ENCODE measurements around the gene ZNF727. TPM values are rescaled to one million over a fixed set of nuclear protein-coding genes. Genes with fewer than 3 reads are reported as not detected.
"Not testable (repeated sequence)": the region's sequence is repeated elsewhere in the genome, so short reads cannot be mapped to it uniquely, and the experiment has no call there.

The ZNF727 gene
- polyA plus RNA-seq, 1 of the 3 experiments (the other 2 are of a cell fraction): not detected

GRCh38 chr7:64087501-64087900 is 42.3 kb downstream of the ZNF727 start:
- H3K79me2 ChIP-seq (ENCODE audit: insufficient read depth): no peaks in the 10 kb centered on the region
- H3K36me3 ChIP-seq (replicated peaks in 1 of 2; ENCODE audit: control insufficient read depth in 1 of 2, insufficient read depth in 2 of 2, low read length in 1 of 2): peaks cover 0 to 6% of the 10 kb centered on the region in 2 experiments
- no peak overlapping the region for H3K27ac ChIP-seq (ENCODE audit: low read depth in 2 of 2, low read length in 1 of 2)
- H2AFZ ChIP-seq (ENCODE audit: low read depth): no peak overlapping the region
- H3K27me3 ChIP-seq (ENCODE audit: insufficient read depth): no peaks in the 10 kb centered on the region
- TF ChIP-seq MEF2A (IDR thresholded peaks at IDR 0.05; ENCODE audit: borderline replicate concordance, low read depth) (no peak), SIN3A (IDR thresholded peaks at IDR 0.05; ENCODE audit: borderline replicate concordance, low read depth, low read length) (no peak), USF1 (IDR thresholded peaks at IDR 0.05; ENCODE audit: borderline replicate concordance, low read depth) (no peak), USF2 (IDR thresholded peaks at IDR 0.05; ENCODE audit: borderline replicate concordance, low read depth, low read length) (no peak), GABPA (IDR thresholded peaks at IDR 0.05; ENCODE audit: low read depth) (no peak), FOXJ3 (CRISPR knock-in tag; IDR thresholded peaks at IDR 0.05) (no peak), EZH2phosphoT487 (IDR thresholded peaks at IDR 0.05; ENCODE audit: borderline replicate concordance, low read depth) (no peak), PBX3 (IDR thresholded peaks at IDR 0.05) (no peak), RCOR1 (IDR thresholded peaks at IDR 0.05; ENCODE audit: low read length) (no peak), MAX (IDR thresholded peaks at IDR 0.05; ENCODE audit: low read depth) (no peak), CTCF (IDR thresholded peaks at IDR 0.05) (no peak), MXI1 (IDR thresholded peaks at IDR 0.05; ENCODE audit: low read depth, low read length) (no peak), TAF1 (IDR thresholded peaks at IDR 0.05; ENCODE audit: borderline replicate concordance, low read depth, low read length) (no peak), ELF1 (IDR thresholded peaks at IDR 0.05) (no peak)
- H3F3A ChIP-seq (replicated peaks; ENCODE audit: insufficient read depth): no peaks in the 10 kb centered on the region
- no peak overlapping the region for H3K9ac ChIP-seq
- 0% methylated on average over 3 of the region's 3 CpGs for WGBS (ENCODE audit: low lambda C conversion rate)
- no peaks in the 10 kb centered on the region for H3K4me1 ChIP-seq (ENCODE audit: control insufficient read depth in 1 of 2, insufficient read depth in 2 of 2, low read depth in 1 of 2, low read length in 1 of 2)
- H4K20me1 ChIP-seq (ENCODE audit: insufficient read depth): no peaks in the 10 kb centered on the region
- H3K9me2 ChIP-seq: no peaks in the 10 kb centered on the region
- no peak overlapping the region for H3K4me3 ChIP-seq (ENCODE audit: low read depth in 2 of 2, low read length in 1 of 2)
- H3K9me3 ChIP-seq: peaks cover 19% of the 10 kb centered on the region
- ChIA-PET CTCF (no interaction called here), POLR2A (no interaction called here)
- no peak overlapping the region for H3K4me2 ChIP-seq
- no peak for DNase-seq

- H3K9ac ChIP-seq; POLR2A ChIA-PET; H4K20me1 ChIP-seq (ENCODE audit: insufficient read depth); CTCF ChIA-PET; DNase-seq; H3K4me1 ChIP-seq (ENCODE audit: control insufficient read depth in 1 of 2, insufficient read depth in 2 of 2, low read depth in 1 of 2, low read length in 1 of 2); H3F3A ChIP-seq (replicated peaks; ENCODE audit: insufficient read depth); H3K27ac ChIP-seq (ENCODE audit: low read depth in 2 of 2, low read length in 1 of 2); H2AFZ ChIP-seq (ENCODE audit: low read depth); H3K79me2 ChIP-seq (ENCODE audit: insufficient read depth); H3K27me3 ChIP-seq (ENCODE audit: insufficient read depth); H3K9me2 ChIP-seq; H3K4me3 ChIP-seq (ENCODE audit: low read depth in 2 of 2, low read length in 1 of 2); H3K4me2 ChIP-seq; H3K36me3 ChIP-seq (replicated peaks in 1 of 2; ENCODE audit: control insufficient read depth in 1 of 2, insufficient read depth in 2 of 2, low read length in 1 of 2): not testable (repeated sequence)
- peaks cover 18% of the 10 kb centered on the region for H3K9me3 ChIP-seq
- WGBS (ENCODE audit: low lambda C conversion rate): 7% methylated on average over 5 of the region's 5 CpGs
These were observed 43.6 kb downstream of the ZNF727 start for GRCh38 chr7:64088863-64089262.

Other genes starting within 250 kb of the ZNF727 start
- gene ZNF722, start 46.6 kb upstream of the ZNF727 start, polyA plus RNA-seq (2012; rRNA removed): not detected in 2 replicates
- not detected in 2 replicates for gene ZNF735, start 161.8 kb downstream of the ZNF727 start, polyA plus RNA-seq (2012; rRNA removed)
- gene ZNF679, start 183.0 kb downstream of the ZNF727 start, polyA plus RNA-seq (2012; rRNA removed): not detected in 2 replicates